HUES48 (cell line): ENCODE data around the gene NHLH1.

ENCODE experiments used
- H3K27ac ChIP-seq: one replicate; pipeline ENCODE4 v1.7.0; 2013; ENCODE audit warnings: low read depth, low read length, inconsistent platforms
- H3K27me3 ChIP-seq: 2 replicates; pipeline ENCODE4 v1.6.1; 2013; ENCODE audit warnings: mild to moderate bottlenecking, low read length; ENCODE audit not compliant: control insufficient read depth, insufficient read depth
- H3K36me3 ChIP-seq: 2 replicates; pipeline ENCODE4 v1.6.1; 2013; ENCODE audit warnings: low read length; ENCODE audit not compliant: control insufficient read depth, insufficient read depth
- H3K4me1 ChIP-seq: 2 replicates; pipeline ENCODE4 v1.6.1; 2013; ENCODE audit warnings: mild to moderate bottlenecking, low read length; ENCODE audit not compliant: control insufficient read depth, insufficient read depth
- H3K4me3 ChIP-seq: 2 replicates; pipeline ENCODE4 v1.5.1; 2013; ENCODE audit warnings: mild to moderate bottlenecking, low read depth, low read length
- H3K9ac ChIP-seq: 2 replicates; pipeline ENCODE4 v1.6.1; 2013; ENCODE audit warnings: mild to moderate bottlenecking, low read depth, low read length, moderate library complexity
- H3K9me3 ChIP-seq: 2 replicates; pipeline ENCODE4 v1.6.1; 2013; ENCODE audit warnings: low read length; ENCODE audit not compliant: control insufficient read depth, insufficient read depth

Gene NHLH1

DNA sequence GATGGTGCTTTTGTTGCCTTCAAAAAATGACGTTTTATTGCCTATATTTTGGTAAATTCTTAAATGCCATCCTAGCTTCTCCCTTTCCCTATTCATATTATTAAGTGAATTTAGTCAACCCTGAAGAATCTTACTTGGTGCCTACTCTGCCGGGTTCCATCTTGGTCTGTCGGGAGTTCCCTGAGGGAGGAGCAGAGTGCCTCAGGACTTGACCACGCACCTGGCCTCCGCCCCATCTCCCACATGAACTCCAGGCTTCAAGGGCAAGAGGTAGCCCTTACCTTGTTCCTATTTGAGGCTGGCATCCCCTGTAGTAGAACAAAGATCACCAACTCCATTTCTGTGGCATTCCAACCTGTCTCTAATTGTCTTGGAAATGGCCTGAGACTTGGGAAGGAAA, 55.0 kb downstream of the NHLH1 start:
- no peaks in the 10 kb centered on the region for H3K4me1 ChIP-seq
- H3K36me3 ChIP-seq, result peaks cover 90% of the 10 kb centered on the region
- no peaks in the 10 kb centered on the region for H3K27me3 ChIP-seq
- H3K9ac ChIP-seq, result no peak overlapping the region
- no peak overlapping the region for H3K27ac ChIP-seq
- H3K4me3 ChIP-seq, result no peak overlapping the region
- H3K9me3 ChIP-seq, result no peaks in the 10 kb centered on the region
